GM18499 (cell line): ENCODE data around the gene AQP10.
"Not testable (repeated sequence)": the region's sequence is repeated elsewhere in the genome, so short reads cannot be mapped to it uniquely, and the experiment has no call there.

Experiments used
- ATAC-seq: cut with Tn5 transposase; IDR thresholded peaks from one replicate; pipeline ENCODE4 v1.9.1; 2021; ENCODE audit warnings: moderate number of reproducible peaks; ENCODE audit not compliant: insufficient read depth, unreplicated experiment

AQP10 gene

DNA sequence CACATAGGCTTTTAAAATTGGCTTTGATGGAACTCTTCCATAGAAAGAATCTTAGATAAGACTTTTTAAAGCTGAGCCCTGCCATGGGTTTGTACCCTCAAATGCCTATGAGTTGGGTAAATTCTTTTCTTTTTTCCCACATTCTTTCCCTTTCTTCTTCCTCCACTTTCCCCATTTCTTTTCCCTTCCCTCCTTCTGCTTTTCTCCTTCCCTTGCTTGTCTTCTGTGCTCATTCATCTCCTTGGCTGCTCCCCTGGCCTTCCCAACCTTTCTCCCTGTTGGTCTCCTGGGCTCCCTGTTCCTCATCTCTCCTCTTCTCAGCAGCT, 679 bp downstream of the AQP10 start:
- ATAC-seq: not testable (repeated sequence)

DNA sequence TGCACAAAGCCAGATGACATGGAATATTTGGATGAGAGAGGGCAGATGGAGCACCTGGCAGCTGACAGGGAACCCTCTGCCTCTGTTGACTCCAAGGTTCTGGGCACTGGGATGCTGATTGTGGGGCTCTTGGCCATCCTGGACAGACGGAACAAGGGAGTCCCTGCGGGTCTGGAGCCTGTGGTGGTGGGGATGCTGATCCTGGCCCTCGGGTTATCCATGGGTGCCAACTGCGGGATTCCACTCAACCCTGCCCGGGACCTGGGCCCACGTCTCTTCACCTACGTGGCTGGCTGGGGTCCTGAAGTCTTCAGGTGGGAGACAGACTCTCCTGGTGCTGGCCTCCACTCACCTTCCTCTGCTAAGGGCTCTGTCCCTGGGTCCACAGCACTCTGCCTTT, 2.6 kb downstream of the AQP10 start:
- ATAC-seq: no peak

DNA sequence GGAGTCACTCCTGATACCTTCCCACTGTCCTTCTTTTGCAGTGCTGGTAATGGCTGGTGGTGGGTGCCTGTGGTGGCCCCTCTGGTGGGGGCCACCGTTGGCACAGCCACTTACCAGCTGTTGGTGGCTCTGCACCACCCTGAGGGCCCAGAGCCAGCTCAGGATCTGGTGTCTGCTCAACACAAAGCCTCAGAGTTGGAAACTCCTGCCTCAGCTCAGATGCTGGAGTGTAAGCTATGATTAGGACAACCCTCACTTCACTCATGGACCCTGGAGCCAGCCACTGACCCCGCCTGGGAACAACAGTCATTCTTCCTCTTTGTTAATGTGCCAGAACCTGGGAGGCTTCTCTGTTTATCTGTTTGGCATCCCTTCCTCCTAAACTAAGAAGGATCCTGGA, 3.3 kb downstream of the AQP10 start:
- no peak for ATAC-seq

DNA sequence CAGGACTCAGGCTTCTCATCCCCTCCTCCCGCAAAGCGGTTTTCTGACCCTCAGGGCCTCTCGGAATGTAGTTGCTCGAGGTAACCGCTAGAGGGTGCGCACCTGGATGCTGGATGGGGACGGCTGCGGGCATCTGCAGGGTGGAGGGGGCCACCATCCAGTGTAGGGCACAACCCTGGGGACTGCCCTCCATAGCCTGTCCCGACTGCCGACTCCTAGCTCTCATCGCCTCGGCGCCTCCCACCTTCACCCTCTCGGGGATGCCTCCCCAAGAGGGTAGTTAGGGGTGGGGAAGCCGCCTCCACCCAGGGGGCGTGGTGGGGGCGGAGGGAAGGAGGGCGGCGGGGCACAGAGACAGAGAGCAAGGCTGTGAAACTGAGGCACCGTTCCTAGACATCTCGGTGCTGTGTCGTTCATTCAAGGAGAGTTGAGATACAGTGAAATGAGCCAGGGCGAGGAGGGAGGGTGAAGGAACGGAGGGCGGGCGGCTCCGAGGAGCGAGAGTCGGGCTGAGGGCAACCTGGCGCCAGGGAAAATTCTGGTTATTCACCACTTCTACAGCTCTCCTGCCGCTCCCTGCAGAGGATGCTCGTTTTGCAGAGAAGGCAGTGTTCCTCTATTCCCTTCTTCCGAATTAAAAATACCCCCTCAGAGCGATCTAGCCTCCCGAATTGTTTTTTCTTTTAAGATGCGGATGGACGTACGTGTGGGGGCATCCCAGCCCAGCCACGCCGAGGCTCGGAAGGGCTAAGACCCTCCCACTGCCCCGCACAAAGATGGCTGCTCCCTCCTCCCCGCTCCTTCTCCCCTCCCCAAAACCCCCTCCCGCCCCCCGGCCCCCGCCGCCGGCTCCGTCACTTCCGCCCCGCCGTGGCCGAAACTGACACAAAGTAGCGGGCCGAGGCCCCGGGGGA, 4.0 kb downstream of the AQP10 start, which contains the start of gene ATP8B2:
ATP8B2 (plus strand) TSS at position 857 of the 914 bp plus-strand sequence. CDS start 2,617 bp downstream, outside the sequence.
- ATAC-seq: no peak

DNA sequence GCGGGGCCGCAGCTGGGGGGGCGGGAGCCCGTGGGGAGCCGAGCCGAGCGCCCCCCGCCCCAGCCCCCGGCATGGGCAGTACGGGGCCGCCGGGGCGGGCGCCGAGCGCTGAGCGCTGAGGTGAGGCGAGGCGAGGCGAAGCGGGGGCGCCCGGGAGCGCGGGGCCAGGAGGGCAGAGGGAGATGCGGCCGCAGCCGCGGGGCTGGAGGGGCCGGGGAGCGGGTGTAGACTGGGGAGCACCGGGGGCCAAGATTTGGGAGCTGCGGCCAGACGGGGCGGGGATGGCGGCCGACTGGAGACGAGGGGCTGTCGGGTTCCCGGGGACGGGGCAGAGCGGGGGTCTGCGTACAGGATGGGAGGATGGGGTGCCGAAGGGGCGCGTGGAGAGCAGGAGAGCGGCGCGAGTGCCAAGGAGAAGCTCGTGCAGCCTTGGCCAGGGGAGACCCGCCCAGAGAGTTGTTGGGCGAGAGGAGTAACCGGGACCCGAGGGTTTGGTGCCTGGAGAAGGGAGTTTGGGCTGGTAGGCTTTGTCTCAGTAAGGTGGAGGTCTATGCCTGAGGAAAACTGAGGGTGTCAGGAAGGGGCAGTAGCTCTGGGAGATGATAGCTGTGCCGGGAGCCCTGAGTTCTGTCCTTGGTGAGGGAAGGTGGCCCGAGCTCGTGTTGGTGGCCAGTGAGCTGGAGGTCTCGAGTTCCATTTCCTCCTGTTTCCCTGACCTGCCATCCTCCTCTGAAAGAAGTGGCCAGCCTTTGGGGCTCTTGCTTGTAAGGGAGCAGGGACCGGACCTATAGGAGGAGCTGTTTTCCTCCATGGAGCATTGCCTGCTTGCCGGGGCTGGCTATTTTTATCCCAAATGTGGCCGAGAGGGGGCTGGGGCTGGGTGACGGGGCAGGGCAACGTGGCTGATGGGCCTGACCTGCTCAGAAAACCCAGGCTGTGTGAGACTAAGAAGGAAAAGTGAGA, 5.0 kb downstream of the AQP10 start:
- no peak for ATAC-seq

DNA sequence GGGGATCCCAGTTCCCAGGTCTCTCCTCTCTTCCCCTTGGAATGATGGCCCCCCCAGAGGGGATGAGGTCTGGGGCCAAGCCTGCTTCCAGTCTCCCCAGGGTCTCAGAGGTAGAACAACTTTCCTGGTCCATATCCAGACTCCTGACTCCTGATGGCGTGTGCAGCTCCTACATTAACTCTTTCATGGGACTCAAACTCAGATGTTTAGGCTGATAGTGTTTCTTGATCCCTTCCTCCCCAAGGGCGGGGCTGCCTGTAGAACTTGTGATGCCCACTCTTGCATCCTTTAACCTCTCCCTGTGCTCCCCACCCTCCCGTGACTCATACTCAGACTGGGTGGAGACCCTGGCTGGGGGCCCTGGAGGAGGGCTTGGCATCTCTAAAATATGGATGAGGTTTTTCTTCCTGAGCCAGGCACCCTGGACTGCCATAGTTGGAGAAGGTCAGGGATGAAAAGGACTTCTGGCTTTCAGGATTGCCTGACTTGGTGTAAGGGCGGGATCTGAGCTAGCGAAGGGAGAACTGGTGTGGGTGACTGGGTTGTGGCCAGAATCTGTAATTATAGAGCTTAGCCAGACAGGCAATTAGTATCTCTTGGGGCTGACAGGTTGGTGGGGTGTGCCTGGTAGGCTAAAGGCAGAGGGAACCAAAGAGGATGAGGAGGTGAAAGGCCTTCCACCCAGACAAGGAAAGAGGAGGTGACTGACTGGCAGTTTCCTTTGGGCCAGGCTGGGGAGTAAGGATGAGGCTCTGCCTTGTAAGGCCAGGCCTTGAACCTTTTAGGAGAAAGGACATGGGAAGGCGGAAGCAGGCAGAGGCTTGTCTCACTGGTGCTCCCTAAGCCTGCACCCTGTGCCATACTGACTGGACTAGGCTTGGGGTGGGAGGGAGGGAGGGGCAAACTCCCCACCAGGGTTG, 5.9 kb downstream of the AQP10 start:
- ATAC-seq: no peak

DNA sequence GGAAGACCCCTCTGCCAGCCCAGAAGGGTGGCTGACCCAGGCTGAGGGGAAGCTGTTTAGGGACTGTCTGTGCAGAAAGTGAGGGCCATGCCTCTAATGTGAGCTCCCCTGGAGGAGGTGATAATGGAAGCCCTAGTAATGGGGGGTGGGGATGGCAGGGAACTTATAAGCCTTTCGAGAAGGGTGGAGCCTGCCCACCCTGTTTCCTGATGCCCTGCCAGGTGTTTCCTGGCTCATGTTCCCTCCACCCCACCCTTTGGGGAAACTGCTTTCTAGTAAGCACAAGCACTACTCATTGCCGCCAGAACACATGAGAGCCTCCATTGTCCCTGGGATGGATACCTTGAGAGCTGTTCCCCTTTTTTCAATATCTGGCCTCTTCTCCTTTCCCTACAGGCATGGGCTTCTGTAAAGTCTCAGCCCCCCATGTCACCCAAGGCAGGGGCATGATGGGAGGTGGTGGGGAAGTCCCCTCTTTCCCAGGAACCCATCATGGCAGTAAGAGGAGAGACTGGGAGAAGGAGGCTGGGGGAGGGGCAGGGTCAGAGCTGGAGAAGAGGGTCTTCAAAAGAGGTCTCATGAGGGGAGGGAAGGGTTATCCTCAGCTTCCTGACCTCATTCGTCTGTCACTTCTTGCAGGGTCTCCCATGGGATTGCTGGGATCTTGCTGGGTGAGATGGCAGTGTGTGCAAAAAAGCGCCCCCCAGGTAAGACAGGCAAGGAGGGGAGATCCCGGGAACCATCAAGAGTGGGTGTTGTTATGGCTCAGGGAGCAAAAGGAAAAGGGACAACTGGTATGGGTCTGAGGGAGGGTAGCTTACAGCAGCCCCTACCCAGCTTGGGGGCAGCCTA, 6.8 kb downstream of the AQP10 start:
- ATAC-seq: no peak

DNA sequence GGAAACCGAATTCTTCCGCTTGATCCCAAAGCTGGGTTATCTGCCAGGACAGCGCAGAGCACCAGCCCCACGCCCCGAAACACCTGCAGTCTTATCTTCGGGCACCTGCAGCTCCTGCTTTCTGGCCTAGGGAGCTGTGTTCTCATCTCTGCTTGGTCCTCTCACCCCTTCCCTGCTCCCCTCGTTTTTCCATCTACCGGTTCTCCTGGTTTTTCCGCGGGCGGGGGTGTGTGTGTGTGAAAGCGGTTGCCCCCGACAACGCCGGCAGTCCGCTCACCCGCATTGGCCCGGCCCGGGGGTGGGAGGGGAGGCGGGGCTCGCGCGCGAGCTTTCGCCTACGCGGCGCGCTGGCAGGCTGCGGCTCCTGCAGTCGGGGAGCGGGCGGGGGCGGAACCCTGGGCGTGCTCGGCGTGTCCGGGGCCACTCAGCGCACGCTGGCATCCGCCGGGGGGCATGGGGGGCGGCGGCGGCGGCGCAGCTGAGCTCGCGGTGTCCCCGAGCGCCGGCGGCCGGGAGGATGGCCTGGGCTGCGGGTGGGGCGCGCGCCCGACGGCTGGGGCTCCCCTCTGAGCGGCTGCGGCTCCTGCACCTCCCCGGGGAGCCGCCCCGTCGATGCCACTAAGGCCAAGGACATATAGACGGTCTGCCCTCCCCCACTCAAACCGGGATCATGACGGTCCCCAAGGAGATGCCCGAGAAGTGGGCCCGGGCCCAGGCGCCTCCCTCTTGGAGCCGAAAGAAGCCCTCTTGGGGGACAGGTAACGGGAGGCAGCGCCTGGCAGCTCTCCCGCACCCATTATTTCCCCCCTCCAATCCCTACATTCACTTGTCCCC, 7.6 kb downstream of the AQP10 start:
- no peak for ATAC-seq

DNA sequence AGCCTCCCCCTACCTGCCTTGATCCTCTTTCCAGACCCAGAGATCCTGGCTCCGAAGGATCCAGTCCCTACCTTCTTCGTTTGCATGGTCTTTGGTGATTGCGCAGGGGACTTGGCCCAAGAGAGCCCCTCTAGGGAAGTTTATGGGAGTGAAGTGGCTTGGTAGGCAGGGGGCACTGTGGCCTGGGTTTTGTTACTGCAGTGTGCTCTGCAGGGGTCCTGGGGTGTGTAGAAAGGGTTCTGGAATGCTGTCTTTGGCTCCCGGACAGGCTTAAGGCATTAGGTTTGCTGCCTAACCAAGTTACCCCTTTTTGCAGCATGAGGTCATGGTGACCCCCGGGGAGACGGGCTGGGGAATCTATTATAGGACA, 8.2 kb downstream of the AQP10 start:
- ATAC-seq: no peak

DNA sequence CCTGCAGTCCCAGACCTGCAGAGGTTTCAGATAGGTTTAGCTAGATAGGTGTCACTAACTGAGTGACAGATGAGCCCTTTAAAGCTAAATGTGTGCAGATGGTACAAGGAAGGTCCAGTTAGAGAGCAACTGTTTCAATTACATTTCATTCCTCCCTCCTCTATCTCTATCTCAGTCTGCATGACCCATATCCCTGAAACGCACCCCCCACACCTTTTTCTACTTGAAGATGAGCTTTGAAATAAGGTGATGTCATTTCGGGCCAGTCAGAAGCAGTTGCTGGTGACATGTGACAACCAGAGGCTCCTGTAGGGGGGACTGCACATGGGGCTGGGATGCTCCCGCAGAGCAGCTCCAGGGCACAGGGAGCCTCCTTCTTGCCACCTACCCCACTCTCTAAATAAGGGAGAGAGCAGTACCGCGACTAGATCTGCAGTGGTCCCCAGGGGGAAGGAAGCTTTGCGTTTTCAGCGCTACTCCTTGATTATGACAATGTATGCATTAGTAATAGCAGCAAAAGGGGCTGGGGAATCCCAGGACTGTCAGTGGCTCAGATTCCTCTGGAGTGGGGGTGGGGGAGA, 8.7 kb downstream of the AQP10 start:
- no peak for ATAC-seq

DNA sequence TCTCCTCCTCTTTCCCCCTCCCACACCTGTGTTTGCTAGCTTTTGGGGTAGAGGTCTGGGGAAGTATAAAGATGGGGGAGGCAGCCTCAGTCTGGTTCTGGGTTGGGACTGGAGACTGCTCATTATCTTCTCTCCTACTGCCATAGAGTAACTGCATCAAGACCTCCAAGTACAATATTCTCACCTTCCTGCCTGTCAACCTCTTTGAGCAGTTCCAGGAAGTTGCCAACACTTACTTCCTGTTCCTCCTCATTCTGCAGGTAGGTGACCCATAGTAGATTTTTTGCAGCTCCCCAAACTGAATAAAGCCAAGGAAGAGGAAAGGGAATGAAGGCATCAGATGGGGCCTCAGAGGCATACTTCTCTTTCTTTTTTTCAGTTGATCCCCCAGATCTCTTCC, 9.8 kb downstream of the AQP10 start:
- ATAC-seq: no peak

DNA sequence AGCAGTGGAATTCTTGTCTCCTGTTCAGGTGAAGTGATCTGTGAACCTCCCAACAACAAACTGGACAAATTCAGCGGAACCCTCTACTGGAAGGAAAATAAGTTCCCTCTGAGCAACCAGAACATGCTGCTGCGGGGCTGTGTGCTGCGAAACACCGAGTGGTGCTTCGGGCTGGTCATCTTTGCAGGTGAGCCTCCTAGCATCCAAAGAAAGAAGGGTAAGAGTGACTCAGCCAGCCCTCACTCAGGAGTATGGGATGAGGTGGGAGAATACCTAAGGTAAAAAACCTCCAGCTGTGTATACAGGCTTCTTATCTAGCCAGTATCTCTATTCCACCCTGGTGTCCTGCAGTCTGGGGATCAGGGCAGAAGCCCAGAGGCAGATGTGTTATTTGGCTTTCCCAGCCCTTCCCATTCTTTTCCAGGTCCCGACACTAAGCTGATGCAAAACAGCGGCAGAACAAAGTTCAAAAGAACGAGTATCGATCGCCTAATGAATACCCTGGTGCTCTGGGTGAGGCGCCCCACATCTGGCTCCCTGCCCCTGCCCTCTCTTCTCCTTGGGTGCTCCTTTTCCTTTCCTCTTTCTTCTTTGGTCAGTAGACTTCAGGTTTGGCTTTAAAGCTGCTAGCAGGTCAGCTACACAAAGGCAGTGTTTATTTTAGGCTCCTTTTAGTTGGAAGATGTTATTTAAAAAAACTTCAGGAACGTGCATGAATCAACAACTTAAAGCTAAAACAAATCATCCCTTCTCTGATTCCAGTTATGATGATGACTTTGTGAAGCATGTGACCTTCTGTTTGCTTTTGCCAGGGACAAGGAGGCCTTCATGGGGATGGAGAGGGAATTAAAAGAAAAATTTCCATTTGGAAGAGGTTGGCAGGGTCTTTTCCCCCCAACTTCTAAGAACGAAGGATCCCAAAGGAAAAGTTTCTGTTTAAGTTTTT, 13.5 kb downstream of the AQP10 start:
- ATAC-seq: no peak

DNA sequence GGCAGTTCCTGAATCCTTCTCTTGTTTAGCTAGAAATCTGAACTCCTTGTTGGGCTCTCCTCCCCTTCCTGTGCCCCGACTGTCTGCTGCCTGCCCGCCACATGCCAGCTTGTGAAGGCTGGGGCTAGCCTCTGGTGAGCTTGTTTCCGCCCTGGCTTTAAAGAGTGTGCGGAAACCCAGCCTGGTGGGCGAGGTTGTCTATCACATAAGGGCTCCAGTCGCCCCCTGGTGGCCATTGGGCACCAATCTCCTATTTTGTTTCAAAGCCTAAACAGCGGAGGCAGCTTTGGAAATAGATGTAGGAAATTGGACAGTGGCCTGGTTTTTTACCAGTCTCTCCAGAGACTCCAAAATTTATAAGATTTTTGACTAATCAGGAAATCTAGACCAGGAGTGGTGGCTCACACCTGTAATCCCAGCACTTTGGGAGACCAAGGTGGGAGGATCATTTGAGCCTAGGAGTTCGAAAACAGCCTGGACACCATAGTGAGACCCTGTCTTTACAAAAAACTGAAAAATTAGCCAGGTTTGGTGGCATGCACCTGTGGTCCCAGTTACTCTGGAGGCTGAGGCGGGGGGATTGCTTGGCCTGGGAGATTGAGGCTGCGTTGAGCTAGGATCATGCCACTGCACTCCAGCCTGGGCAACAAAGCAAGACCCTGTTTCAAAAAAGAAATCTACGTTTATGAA, 14.3 kb downstream of the AQP10 start:
- ATAC-seq: no peak

DNA sequence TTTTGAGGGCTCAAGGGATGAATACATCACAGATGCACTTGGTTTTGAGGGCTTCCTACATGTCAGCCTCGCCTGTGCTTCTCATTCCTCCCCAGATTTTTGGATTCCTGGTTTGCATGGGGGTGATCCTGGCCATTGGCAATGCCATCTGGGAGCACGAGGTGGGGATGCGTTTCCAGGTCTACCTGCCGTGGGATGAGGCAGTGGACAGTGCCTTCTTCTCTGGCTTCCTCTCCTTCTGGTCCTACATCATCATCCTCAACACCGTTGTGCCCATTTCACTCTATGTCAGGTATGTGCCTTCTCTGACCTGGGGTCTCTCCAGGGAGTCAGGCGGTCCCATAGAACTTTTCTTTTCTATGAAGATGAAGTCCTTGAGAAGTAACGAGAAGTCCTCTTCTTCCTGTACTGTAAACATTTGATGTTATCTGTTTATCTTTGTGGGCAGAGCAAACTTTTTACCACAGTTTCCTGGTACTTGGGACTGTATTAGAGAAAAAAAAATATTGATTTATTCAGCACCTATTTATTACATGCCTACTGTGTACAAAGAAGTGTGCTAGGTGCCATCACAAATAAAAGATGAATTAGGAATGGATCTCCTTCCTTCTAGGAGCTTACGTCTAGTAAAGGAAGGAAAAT, 16.5 kb downstream of the AQP10 start:
- ATAC-seq: no peak

DNA sequence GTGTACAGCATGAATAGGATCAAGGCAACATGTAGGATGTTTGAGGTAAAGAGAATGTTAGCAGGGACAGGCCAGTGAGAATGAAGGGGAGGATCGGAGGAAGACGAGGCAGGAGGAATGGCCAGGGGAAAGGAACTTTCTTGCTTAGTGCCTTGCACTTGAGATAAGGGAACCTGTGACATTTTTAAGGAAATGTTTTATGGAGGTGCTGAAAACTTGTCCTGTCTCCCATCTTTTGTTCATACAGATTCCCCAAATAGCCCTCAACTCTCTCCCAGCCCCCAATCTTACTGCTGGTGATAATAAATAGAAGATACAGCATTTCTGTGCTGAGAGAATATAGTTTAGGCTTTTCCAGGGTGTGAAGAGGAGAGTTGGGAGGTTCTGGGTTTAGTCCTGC, 18.0 kb downstream of the AQP10 start:
- ATAC-seq: no peak

DNA sequence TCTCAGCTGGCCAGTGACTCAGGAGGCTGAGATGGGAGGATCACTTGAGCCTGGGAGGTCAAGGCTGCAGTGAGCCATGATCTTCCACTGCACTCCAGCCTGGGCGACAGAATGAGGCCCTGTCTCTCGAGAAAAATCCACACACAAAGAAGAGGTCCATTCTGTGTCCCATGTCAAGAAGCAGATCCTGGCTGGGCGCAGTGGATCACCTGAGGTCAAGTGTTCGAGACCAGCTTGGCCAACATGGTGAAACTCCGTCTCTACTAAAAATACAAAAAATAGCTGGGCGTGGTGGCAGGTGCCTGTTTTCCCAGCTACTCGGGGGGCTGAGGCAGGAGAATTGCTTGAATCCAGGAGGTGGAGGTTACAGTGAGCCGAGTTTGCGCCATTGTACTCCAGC, 20.5 kb downstream of the AQP10 start:
- not testable (repeated sequence) for ATAC-seq
